Loucy (cell line): ENCODE results near the gene PLEKHD1.

Source experiments
- H2AFZ ChIP-seq: fragments of 200-600 bp; sonication (generic); 2 replicates; pipeline ENCODE4 v1.6.0; 2016; ENCODE audit warnings: antibody characterized with exemption, mild to moderate bottlenecking, low read length, moderate library complexity
- H3F3A ChIP-seq: fragments of 200-600 bp; 2 replicates; pipeline ENCODE4 v1.6.0; 2016; ENCODE audit warnings: antibody characterized with exemption, low read depth, mild to moderate bottlenecking
- H3K27me3 ChIP-seq: fragments of 200-600 bp; sonication (generic); 2 replicates; pipeline ENCODE4 v1.6.1; 2014; ENCODE audit warnings: low read length, mild to moderate bottlenecking; ENCODE audit not compliant: insufficient read depth, poor library complexity, severe bottlenecking
- H3K36me3 ChIP-seq: fragments of 200-600 bp; sonication (generic); 2 replicates; pipeline ENCODE4 v1.6.1; 2016; ENCODE audit warnings: low read length; ENCODE audit not compliant: insufficient read depth
- H3K4me1 ChIP-seq: fragments of 200-600 bp; sonication (generic); 2 replicates; pipeline ENCODE4 v1.5.1; 2014; ENCODE audit warnings: low read length, mild to moderate bottlenecking; ENCODE audit not compliant: insufficient read depth, poor library complexity, severe bottlenecking
- H3K4me2 ChIP-seq: fragments of 200-600 bp; sonication (generic); 2 replicates; pipeline ENCODE4 v1.6.0; 2014; ENCODE audit warnings: antibody characterized with exemption, low read length, low read depth, mild to moderate bottlenecking; ENCODE audit not compliant: poor library complexity, severe bottlenecking
- H3K4me3 ChIP-seq: fragments of 200-600 bp; sonication (generic); 2 replicates; pipeline ENCODE4 v1.5.1; 2014; ENCODE audit warnings: low read length, mild to moderate bottlenecking, mixed read lengths; ENCODE audit not compliant: poor library complexity, severe bottlenecking
- H3K79me2 ChIP-seq: fragments of 200-600 bp; sonication (generic); 2 replicates; pipeline ENCODE4 v1.6.1; 2014; ENCODE audit warnings: low read length; ENCODE audit not compliant: insufficient read depth
- H3K9ac ChIP-seq: fragments of 200-600 bp; sonication (generic); 2 replicates; pipeline ENCODE4 v1.6.0; 2014; ENCODE audit warnings: mild to moderate bottlenecking, low read depth, low read length, moderate library complexity; ENCODE audit not compliant: poor library complexity, severe bottlenecking
- H3K9me2 ChIP-seq: fragments of 200-600 bp; sonication (generic); replicated peaks from 2 replicates; pipeline ENCODE4 v1.6.1; 2016; ENCODE audit warnings: low read depth, low read length, mixed read lengths
- H3K9me3 ChIP-seq: fragments of 200-600 bp; sonication (generic); 2 replicates; pipeline ENCODE4 v1.6.1; 2014; ENCODE audit warnings: mild to moderate bottlenecking, antibody characterized with exemption, low read length, low read depth; ENCODE audit not compliant: insufficient read depth
- H4K20me1 ChIP-seq: fragments of 200-600 bp; sonication (generic); 2 replicates; pipeline ENCODE4 v1.6.0; 2014; ENCODE audit warnings: antibody characterized with exemption, low read length, mild to moderate bottlenecking; ENCODE audit not compliant: insufficient read depth, poor library complexity, severe bottlenecking
- EZH2phosphoT487 ChIP-seq: fragments of 200-600 bp; IDR thresholded peaks from 2 replicates; pipeline ENCODE4 v1.6.1; 2018; ENCODE audit warnings: antibody characterized with exemption, mild to moderate bottlenecking, moderate library complexity, borderline replicate concordance
- TF ChIP-seq, protein P1 (sequence below): fragments of 200-600 bp; sonication (generic); conservative IDR thresholded peaks from 2 replicates; pipeline ENCODE4 v1.5.1; 2014; ENCODE audit warnings: mild to moderate bottlenecking, antibody characterized with exemption, low read length

The PLEKHD1 gene

DNA sequence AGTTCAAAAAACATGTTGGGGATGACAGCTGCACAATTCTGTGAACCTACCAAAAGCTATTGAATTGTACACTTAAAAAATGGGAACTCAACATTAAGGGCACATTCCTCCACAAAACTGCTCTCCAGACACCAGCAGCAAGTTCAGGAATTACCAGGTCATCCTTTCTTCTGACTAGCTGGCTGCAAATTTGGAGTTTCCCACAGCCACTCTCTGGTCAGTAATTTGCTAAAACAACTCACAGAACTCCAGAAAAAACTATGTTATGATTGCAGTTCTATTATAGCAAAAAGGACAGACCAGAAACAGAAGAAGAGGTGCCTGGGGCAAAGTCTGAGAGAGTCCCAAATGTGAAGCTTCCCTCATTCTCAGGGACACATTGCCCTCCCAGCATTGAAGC lies 20.1 kb upstream of the PLEKHD1 start:
- Histone ChIP-seq H3K9ac (no peak overlapping the region), H2AFZ (no peak overlapping the region), H3K4me1 (no peaks in the 10 kb centered on the region), H4K20me1 (no peaks in the 10 kb centered on the region), H3F3A (no peaks in the 10 kb centered on the region), H3K9me3 (no peaks in the 10 kb centered on the region), H3K36me3 (peaks cover 19% of the 10 kb centered on the region; the same call in 1 of the 2 replicates), H3K79me2 (no peaks in the 10 kb centered on the region), H3K4me2 (no peak overlapping the region), H3K27me3 (no peaks in the 10 kb centered on the region), H3K9me2 (no peaks in the 10 kb centered on the region), H3K4me3 (no peak overlapping the region)
- TF ChIP-seq EZH2phosphoT487, result no peak

DNA sequence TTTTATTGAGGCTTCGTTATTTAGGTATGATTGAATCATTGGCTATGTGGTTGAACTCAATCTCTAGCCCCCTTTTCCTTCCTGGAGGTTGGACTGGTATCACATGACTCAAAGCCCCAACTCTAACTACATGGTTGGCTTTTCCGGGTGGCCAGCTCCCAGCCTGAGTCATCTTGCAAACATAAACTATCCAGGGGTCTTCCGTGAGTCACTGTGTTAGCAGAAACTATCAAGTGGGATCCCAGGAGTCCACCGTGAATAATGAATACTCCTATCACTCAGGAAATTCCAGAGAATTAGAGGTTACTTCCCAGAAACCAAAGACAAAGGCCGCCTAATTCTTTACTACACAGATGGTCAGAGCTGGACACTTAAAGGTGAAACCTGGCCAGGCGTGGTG lies 19.7 kb upstream of the PLEKHD1 start:
- no peaks in the 10 kb centered on the region for H3K4me1 ChIP-seq
- H2AFZ ChIP-seq, result no peak overlapping the region
- no peak overlapping the region for H3K9ac ChIP-seq
- H3K4me3 ChIP-seq, result no peak overlapping the region
- no peaks in the 10 kb centered on the region for H3K9me2 ChIP-seq
- no peaks in the 10 kb centered on the region for H3K79me2 ChIP-seq
- no peaks in the 10 kb centered on the region for H3F3A ChIP-seq
- no peaks in the 10 kb centered on the region for H3K27me3 ChIP-seq
- no peak overlapping the region for H3K4me2 ChIP-seq
- TF ChIP-seq, protein P1, sequence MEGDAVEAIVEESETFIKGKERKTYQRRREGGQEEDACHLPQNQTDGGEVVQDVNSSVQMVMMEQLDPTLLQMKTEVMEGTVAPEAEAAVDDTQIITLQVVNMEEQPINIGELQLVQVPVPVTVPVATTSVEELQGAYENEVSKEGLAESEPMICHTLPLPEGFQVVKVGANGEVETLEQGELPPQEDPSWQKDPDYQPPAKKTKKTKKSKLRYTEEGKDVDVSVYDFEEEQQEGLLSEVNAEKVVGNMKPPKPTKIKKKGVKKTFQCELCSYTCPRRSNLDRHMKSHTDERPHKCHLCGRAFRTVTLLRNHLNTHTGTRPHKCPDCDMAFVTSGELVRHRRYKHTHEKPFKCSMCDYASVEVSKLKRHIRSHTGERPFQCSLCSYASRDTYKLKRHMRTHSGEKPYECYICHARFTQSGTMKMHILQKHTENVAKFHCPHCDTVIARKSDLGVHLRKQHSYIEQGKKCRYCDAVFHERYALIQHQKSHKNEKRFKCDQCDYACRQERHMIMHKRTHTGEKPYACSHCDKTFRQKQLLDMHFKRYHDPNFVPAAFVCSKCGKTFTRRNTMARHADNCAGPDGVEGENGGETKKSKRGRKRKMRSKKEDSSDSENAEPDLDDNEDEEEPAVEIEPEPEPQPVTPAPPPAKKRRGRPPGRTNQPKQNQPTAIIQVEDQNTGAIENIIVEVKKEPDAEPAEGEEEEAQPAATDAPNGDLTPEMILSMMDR, result no peak
- no peak for TF ChIP-seq EZH2phosphoT487
- H3K36me3 ChIP-seq, result peaks cover 15% of the 10 kb centered on the region; the same call in 1 of the 2 replicates
- H4K20me1 ChIP-seq, result no peaks in the 10 kb centered on the region
- H3K9me3 ChIP-seq, result no peaks in the 10 kb centered on the region

DNA sequence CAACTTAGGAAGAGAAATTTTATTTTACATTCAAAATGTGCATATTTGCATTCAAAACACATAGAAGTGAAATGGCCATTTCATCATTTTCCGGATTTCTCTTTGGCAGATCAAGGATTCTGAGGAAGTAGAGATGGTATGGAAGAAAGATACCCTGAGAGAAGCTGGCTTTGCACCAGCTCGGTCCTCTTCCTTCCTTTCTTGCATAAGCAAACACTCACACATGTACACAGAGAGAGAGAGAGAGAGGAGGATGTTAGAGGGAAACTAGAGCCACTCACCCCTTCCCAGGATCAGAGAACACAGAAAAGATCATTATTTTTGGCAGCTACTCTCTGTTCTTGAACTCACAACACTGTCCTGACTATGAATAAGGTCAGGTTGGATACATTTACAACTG lies 15.6 kb upstream of the PLEKHD1 start:
- H3K9me3 ChIP-seq, result no peaks in the 10 kb centered on the region
- H4K20me1 ChIP-seq, result no peaks in the 10 kb centered on the region

DNA sequence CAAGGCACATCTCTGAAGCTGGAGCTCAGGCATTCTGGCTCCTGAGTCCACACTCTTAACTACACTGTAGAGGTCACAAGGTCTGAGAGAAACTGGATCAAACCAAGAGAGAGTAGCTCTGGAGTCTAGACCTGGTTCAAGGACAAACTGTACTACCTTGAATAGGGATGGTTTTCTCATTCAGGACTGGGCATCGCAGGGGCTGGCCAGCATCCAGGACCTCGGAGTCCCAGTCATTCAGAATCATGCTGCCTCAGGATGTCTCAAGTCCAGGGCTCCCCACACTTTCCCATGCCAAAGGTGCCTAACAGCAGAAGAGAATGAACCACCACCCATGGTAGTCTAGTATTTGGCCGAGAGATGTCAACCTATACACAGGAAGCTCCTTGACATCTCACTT lies 13.1 kb upstream of the PLEKHD1 start:
- Histone ChIP-seq H3F3A (no peaks in the 10 kb centered on the region), H3K9me3 (no peaks in the 10 kb centered on the region), H2AFZ (no peak overlapping the region), H3K9ac (no peak overlapping the region), H3K79me2 (no peaks in the 10 kb centered on the region), H3K9me2 (no peaks in the 10 kb centered on the region), H3K36me3 (no peaks in the 10 kb centered on the region), H3K4me1 (no peaks in the 10 kb centered on the region), H4K20me1 (no peaks in the 10 kb centered on the region), H3K27me3 (no peaks in the 10 kb centered on the region), H3K4me3 (no peak overlapping the region), H3K4me2 (no peak overlapping the region)
- no peak for TF ChIP-seq EZH2phosphoT487
- TF ChIP-seq, protein P1, result no peak

More for the DNA sequence above, 15.6 kb upstream of the PLEKHD1 start:
- no peaks in the 10 kb centered on the region for H3K9me2 ChIP-seq
- no peaks in the 10 kb centered on the region for H3K79me2 ChIP-seq
- no peaks in the 10 kb centered on the region for H3K4me1 ChIP-seq
- TF ChIP-seq, protein P1, result no peak
- TF ChIP-seq EZH2phosphoT487, result no peak
- no peak overlapping the region for H2AFZ ChIP-seq
- H3F3A ChIP-seq, result no peaks in the 10 kb centered on the region
- no peak overlapping the region for H3K4me3 ChIP-seq
- H3K4me2 ChIP-seq, result no peak overlapping the region
- H3K9ac ChIP-seq, result no peak overlapping the region
- H3K36me3 ChIP-seq, result no peaks in the 10 kb centered on the region
- H3K27me3 ChIP-seq, result no peaks in the 10 kb centered on the region
